Testis (tissue), 3 donors: ENCODE measurements around the gene DPP3. TPM values are rescaled to one million over a fixed set of nuclear protein-coding genes. Genes with fewer than 3 reads are reported as not detected.
"Not testable (repeated sequence)": the region's sequence is repeated elsewhere in the genome, so short reads cannot be mapped to it uniquely, and the experiment has no call there.

Source experiments
- DNase-seq: peaks from one replicate; pipeline ENCODE4 v3.0.0-alpha.2; 2019
- H3K27ac ChIP-seq, 2 donors: fragments of 200-600 bp; sonication (generic); one replicate each; pipeline ENCODE4 v1.5.1; 2019
- H3K27me3 ChIP-seq: fragments of 200-600 bp; sonication (generic); one replicate; pipeline ENCODE4 v1.5.1; 2019
- H3K36me3 ChIP-seq: fragments of 200-600 bp; sonication (generic); one replicate; pipeline ENCODE4 v1.5.1; 2017; ENCODE audit warnings: low read depth; ENCODE audit errors: missing control alignments
- H3K4me1 ChIP-seq: fragments of 200-600 bp; sonication (generic); one replicate; pipeline ENCODE4 v1.5.1; 2019
- H3K4me3 ChIP-seq, 2 donors: fragments of 200-600 bp; sonication (generic); one replicate each; pipeline ENCODE4 v1.5.1; 2017 to 2019
- H3K9me3 ChIP-seq: fragments of 200-600 bp; sonication (generic); one replicate; pipeline ENCODE4 v1.5.1; 2017
- POLR2A ChIP-seq: fragments of 450-650 bp; IDR thresholded peaks from one replicate; pipeline ENCODE4 v1.6.1; 2017; ENCODE audit warnings: antibody characterized with exemption, mild to moderate bottlenecking, moderate library complexity
- WGBS, 2 donors: methylation state at CpG; one replicate each; pipeline ENCODE4 v1.1.5; 2018; 5-methylcytosine and 5-hydroxymethylcytosine counted together
- intact Hi-C: fragments of 100-400 bp; cut with DNase I; formaldehyde crosslinking; loops from one replicate; pipeline ENCODE4 v1.15.1; 2023; ENCODE audit warnings: low total_unique reads
- polyA plus RNA-seq: library from polyadenylated mRNA; stranded (reverse); fragments of 350-450 nt; fragmentation: Illumina TruSeq; extraction: RNeasy Lipid Tissue Mini Kit (QIAGEN cat#74804); gene quantifications from one replicate; pipeline ENCODE4 v1.2.3, GENCODE V29; 2014; ENCODE audit warnings: low read depth, low replicate concordance; ENCODE audit not compliant: insufficient read depth
- total RNA-seq, 2 donors: library from RNA; depleted of rRNA; stranded (reverse); fragments of >200 nt; gene quantifications; one replicate each; pipeline ENCODE4 v1.2.3, GENCODE V29; 2016
- TF ChIP-seq, protein P1 (sequence below), 3 experiments: fragments of 450-650 bp in 2 of 3; fragments of 200-600 bp in 1 of 3; sonication (generic) in 1 of 3; IDR thresholded peaks; one replicate each; pipeline ENCODE4 v1.5.1; 2016 to 2019; ENCODE audit warnings: antibody characterized with exemption in 3 of 3, mild to moderate bottlenecking in 2 of 3, moderate library complexity in 1 of 3

DPP3 gene
- total and polyA plus RNA-seq, 3 donors from 2014 or later: 24.8 to 31.0 (median 29.3) TPM

DNA sequence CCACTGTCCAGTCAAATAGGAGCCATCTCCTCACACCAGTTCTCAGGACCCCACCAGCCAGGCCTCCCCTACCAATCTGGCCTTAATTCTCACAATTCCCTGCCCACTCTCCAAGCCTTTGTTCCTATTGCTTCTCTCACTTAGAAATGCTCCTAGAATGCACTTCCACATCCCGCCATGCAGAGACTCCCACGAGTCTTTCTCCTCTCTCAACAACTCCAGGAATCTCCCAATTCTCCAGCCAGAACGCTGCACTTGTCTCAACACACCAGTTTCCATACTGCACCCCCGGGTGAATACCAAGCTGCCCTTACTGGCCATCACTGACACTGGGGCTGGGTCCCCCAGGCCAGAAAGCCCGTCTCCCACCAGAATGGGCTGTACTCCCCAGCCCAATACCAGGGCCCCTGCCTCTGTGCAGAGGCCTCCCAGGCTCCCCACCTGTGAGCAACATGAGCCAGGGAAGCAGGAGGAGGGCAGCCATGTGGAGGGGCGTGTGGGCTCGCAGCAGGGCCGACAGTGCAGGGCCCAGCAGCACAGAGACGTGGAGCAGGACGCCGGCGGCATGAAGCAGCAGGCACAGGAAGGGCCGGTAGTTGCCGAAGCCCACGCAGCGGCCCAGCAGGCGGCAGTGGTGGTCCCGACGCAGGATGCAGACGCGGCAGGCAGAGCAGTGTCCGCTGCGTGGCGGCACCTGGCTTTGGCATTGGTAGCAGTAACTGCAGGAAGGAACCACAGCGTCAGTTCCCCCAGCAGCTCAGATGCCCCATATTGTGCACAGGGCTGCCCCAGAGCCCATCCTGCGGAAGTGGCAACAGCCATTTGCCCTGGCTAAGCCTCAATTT, 63.3 kb downstream of the DPP3 start:
- H3K36me3 ChIP-seq: no peaks in the 10 kb centered on the region
- H3K4me1 ChIP-seq: peaks cover 18% of the 10 kb centered on the region
- TF ChIP-seq, protein P1, sequence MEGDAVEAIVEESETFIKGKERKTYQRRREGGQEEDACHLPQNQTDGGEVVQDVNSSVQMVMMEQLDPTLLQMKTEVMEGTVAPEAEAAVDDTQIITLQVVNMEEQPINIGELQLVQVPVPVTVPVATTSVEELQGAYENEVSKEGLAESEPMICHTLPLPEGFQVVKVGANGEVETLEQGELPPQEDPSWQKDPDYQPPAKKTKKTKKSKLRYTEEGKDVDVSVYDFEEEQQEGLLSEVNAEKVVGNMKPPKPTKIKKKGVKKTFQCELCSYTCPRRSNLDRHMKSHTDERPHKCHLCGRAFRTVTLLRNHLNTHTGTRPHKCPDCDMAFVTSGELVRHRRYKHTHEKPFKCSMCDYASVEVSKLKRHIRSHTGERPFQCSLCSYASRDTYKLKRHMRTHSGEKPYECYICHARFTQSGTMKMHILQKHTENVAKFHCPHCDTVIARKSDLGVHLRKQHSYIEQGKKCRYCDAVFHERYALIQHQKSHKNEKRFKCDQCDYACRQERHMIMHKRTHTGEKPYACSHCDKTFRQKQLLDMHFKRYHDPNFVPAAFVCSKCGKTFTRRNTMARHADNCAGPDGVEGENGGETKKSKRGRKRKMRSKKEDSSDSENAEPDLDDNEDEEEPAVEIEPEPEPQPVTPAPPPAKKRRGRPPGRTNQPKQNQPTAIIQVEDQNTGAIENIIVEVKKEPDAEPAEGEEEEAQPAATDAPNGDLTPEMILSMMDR (IDR thresholded peaks at IDR 0.05): peak in 1 of 3 experiments; percentile 7
- TF ChIP-seq POLR2A: no peak
- H3K9me3 ChIP-seq: no peaks in the 10 kb centered on the region
- intact Hi-C loops: no loop called here
- 48 to 51% methylated on average over 17 to 25 of the region's 26 CpGs for WGBS, 2 donors
- no peak overlapping the region for H3K4me3 ChIP-seq
- H3K27me3 ChIP-seq: no peaks in the 10 kb centered on the region
- no peak overlapping the region for H3K27ac ChIP-seq
- peak; percentile 47 for DNase-seq

- intact Hi-C loops, H3K9me3 ChIP-seq, H3K27ac ChIP-seq, H3K36me3 ChIP-seq, DNase-seq, H3K27me3 ChIP-seq: not testable (repeated sequence)
- Histone ChIP-seq H3K4me3 (peak overlapping the region in 1 of 2 donors; percentile 85), H3K4me1 (peaks cover 18% of the 10 kb centered on the region)
- WGBS, 2 donors: 60 to 75% methylated on average over 14 of the region's 14 CpGs
These were observed 64.7 kb downstream of the DPP3 start for GRCh38 chr11:66544952-66545351.

GRCh38 chr11:66545701-66546367, 65.6 kb downstream of the DPP3 start, which contains the start of gene ZDHHC24:
ZDHHC24 (minus strand) TSS chr11:66546048; CDS start chr11:66546003, 45 bp downstream.
- no peak for TF ChIP-seq POLR2A
- TF ChIP-seq, protein P1 (IDR thresholded peaks at IDR 0.05): no peak
- Histone ChIP-seq H3K4me1 (peaks cover 18% of the 10 kb centered on the region), H3K9me3 (no peaks in the 10 kb centered on the region), H3K4me3 (peak within 1 kb of the TSS; percentile 70 to 85), H3K27ac (peak within 1 kb of the TSS in 1 of 2 donors; percentile 52), H3K36me3 (no peaks in the 10 kb centered on the region), H3K27me3 (no peaks in the 10 kb centered on the region)
- DNase-seq: peak; percentile 98
- intact Hi-C loops: no loop called here
- WGBS, 2 donors: 0 to 1% methylated on average over 8 to 69 of the region's 71 CpGs

GRCh38 chr11:66546368-66546965, 66.2 kb downstream of the DPP3 start, which contains the start of gene ACTN3:
ACTN3 (plus strand) TSS chr11:66546903; CDS start chr11:66546938, 35 bp downstream.
- H3K4me3 ChIP-seq: peak within 1 kb of the TSS; percentile 70 to 85
- H3K36me3 ChIP-seq: no peaks in the 10 kb centered on the region
- peaks cover 18% of the 10 kb centered on the region for H3K4me1 ChIP-seq
- TF ChIP-seq POLR2A: no peak
- TF ChIP-seq, protein P1 (IDR thresholded peaks at IDR 0.05): no peak
- intact Hi-C loops: no loop called here
- H3K9me3 ChIP-seq: no peaks in the 10 kb centered on the region
- H3K27me3 ChIP-seq: no peaks in the 10 kb centered on the region
- 2% methylated on average over 37 of the region's 37 CpGs; no CpG with 5 or more reads in 1 of the 2 donors for WGBS, 2 donors
- H3K27ac ChIP-seq: peak within 1 kb of the TSS in 1 of 2 donors; percentile 52
- peak; percentile 69 for DNase-seq
